ENCODE results near the gene TWIST1. TPM values are rescaled to one million over a fixed set of nuclear protein-coding genes. Genes with fewer than 3 reads are reported as not detected.
A peak's percentile ranks its signal among the peaks of the same experiment; 100 is the strongest.

Gene TWIST1
- total RNA-seq: 1 to 10 TPM in 4 of 9 donors, under 1 TPM in 5; 0.38 to 4.6 (median 0.87) TPM
- polyA plus RNA-seq: 1 to 10 TPM; 1.1 to 1.7 TPM
- long read RNA-seq, donor 1, partial matches to known transcripts: 0 of 1 reads
- long read RNA-seq, donor 1, other reads (novel, unspliced or antisense): 0 of 1 reads
- long read RNA-seq, donor 2, partial matches to known transcripts: 0 of 1 reads
- long read RNA-seq, donor 2, other reads (novel, unspliced or antisense): 0 of 1 reads
- long read RNA-seq, donor 3, partial matches to known transcripts: 0 of 1 reads
- long read RNA-seq, donor 3, other reads (novel, unspliced or antisense): 0 of 1 reads

DNA sequence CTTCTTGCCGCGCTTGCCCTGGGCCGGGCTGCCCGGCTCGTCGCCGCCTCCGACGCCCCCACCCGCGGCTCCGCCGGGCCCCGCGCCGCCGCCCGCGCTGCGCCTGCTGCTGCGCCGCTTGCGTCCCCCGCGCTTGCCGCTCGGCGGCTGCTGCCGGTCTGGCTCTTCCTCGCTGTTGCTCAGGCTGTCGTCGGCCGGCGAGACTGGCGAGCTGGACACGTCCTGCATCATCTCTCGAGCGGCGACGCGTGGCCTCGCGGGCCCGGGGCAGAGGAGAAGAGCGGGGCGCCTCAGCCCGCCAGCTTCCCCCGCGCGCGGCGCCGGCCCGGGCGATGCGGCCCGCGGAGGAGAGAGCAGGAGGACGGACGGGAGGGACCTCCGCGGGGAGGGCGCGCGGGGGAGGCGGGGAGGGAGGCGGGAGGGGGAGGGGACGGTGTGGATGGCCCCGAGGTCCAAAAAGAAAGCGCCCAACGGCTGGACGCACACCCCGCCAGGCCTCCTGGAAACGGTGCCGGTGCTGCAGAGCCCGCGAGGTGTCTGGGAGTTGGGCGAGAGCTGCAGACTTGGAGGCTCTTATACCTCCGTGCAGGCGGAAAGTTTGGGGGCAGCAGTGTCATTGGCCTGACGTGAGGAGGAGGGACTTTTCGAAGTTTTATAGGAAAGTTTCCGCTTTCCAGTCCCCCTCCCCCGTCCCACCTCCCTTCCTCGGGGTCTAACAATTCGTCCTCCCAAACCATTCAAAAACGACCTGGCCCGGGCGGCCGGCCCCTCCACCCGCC is at the start of gene TWIST1:
TSS of gene TWIST1 (minus strand) at position 546 of the 779 bp plus-strand sequence. CDS start at position 231, 315 bp downstream.
- DNase-seq (peak; percentile 56 to 71 (median 58)), ATAC-seq (peak; percentile 44 to 85 (median 78))
- H3K9me3 ChIP-seq: no peaks in the 10 kb centered on the region
- TF ChIP-seq, protein P1, sequence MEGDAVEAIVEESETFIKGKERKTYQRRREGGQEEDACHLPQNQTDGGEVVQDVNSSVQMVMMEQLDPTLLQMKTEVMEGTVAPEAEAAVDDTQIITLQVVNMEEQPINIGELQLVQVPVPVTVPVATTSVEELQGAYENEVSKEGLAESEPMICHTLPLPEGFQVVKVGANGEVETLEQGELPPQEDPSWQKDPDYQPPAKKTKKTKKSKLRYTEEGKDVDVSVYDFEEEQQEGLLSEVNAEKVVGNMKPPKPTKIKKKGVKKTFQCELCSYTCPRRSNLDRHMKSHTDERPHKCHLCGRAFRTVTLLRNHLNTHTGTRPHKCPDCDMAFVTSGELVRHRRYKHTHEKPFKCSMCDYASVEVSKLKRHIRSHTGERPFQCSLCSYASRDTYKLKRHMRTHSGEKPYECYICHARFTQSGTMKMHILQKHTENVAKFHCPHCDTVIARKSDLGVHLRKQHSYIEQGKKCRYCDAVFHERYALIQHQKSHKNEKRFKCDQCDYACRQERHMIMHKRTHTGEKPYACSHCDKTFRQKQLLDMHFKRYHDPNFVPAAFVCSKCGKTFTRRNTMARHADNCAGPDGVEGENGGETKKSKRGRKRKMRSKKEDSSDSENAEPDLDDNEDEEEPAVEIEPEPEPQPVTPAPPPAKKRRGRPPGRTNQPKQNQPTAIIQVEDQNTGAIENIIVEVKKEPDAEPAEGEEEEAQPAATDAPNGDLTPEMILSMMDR (IDR thresholded peaks at IDR 0.05): no peak
- no peak for TF ChIP-seq POLR2A (IDR thresholded peaks at IDR 0.05)
- peak within 1 kb of the TSS in 10 of 12 donors; percentile 32 to 59 (median 49) for H3K27ac ChIP-seq
- peak within 1 kb of the TSS; percentile 33 to 76 (median 60) for H3K4me3 ChIP-seq
- H3K36me3 ChIP-seq: no peaks in the 10 kb centered on the region
- intact Hi-C loops (cut with DNase I): no loop called here
- H3K4me1 ChIP-seq: peaks cover 0 to 36% (median 10%) of the 10 kb centered on the region in 12 donors
- WGBS, 4 donors: 1% methylated on average over 23 to 91 of the region's 91 CpGs
- H3K27me3 ChIP-seq: peaks cover 22 to 95% (median 80%) of the 10 kb centered on the region in 9 donors

DNA sequence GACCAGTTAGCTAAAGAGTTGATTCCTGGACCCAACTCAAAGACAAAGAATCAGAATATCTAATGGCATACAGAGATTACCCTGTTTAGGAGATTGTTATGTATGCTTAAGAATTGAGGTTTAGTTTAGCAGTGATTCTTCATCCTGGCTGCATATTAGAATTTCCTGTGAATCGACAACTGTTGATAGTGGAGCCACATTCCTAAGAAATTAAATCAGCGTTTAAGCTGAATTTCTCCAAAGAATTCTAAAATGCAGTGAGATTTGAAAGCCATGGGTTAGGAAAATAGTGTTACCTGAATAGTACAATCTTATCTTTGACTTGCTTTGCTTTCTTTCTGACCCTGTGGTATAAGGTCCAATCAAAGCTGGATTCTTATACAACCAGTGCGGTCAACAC is 44.2 kb upstream of the TWIST1 start:
- ATAC-seq (no peak), DNase-seq (no peak)
- Histone ChIP-seq H3K4me1 (no peaks in the 10 kb centered on the region), H3K36me3 (no peaks in the 10 kb centered on the region), H3K9me3 (peaks cover 0 to 4% (median 0%) of the 10 kb centered on the region in 12 donors), H3K27ac (no peak overlapping the region), H3K27me3 (peaks cover 0 to 5% (median 0%) of the 10 kb centered on the region in 9 donors), H3K4me3 (no peak overlapping the region)
- TF ChIP-seq, protein P1 (IDR thresholded peaks at IDR 0.05): no peak
- TF ChIP-seq POLR2A (IDR thresholded peaks at IDR 0.05): no peak
- WGBS, 4 donors: 35 to 56% (median 44%) methylated on average over 3 of the region's 3 CpGs
- intact Hi-C loops (cut with DNase I): no loop called here

DNA sequence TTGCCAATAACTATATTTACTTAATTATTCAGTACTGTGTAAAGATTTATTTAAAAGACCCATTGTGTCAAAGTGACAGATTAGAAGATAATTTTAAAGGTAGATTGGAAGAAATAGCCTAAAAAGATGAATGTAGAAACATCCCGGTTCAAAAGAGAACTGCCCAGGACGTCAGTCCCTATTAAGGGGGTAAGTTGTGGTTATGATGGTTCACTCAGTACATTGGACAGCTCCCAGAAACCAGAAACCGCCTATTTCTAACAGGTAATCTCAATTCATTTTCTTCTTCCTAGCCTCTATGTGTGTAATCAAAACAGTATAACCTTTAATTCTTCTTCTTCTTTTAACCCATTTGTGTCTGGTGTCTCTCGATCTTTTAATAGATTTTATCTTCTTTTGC is 29.3 kb upstream of the TWIST1 start:
- ATAC-seq (no peak), DNase-seq (no peak)
- Histone ChIP-seq H3K9me3 (no peaks in the 10 kb centered on the region), H3K27ac (no peak overlapping the region), H3K4me3 (no peak overlapping the region), H3K36me3 (no peaks in the 10 kb centered on the region), H3K27me3 (peaks cover 11 to 66% (median 35%) of the 10 kb centered on the region in 9 donors), H3K4me1 (peaks cover 0 to 20% (median 0%) of the 10 kb centered on the region in 12 donors)
- TF ChIP-seq, protein P1 (IDR thresholded peaks at IDR 0.05): no peak
- no peak for TF ChIP-seq POLR2A (IDR thresholded peaks at IDR 0.05)
- intact Hi-C loops (cut with DNase I): no loop called here
- 7 to 11% (median 9%) methylated on average over 4 of the region's 4 CpGs for WGBS, 4 donors

All from heart left ventricle (tissue), 16 donors.